ENCODE measurements around the gene RHOT2.

The RHOT2 gene

DNA sequence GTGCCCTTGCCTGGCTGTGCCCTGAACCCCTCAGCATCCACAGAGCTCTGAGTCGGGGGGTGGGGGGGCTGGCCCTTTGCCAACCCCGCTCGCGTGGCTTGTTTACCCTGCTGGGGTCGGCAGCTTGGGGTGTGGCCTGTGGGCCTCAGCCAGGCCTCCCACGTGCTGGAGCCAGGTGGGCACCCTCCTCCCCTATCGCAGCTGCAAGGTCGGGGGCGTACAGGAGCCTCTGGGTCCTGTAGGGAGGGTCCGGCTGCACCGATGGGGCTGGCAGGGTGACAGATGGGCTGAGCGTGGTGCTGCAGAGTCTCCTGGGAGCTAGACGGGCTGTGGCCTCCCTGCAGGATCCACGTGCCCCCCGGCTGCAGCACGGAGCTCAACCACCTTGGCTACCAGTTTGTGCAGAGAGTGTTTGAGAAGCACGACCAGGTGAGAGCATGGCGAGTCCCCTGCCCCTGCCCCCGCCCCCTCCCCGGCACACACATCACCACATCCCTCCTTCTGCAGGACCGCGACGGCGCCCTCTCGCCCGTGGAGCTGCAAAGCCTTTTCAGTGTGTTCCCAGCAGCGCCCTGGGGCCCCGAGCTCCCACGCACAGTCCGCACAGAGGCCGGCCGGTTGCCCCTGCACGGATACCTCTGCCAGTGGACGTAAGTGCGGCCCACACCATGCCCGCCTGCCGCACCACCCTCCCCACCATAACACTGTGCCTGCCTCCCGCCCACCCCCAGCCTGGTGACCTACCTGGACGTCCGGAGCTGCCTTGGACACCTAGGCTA lies 3.6 kb downstream of the RHOT2 start:
- ChIA-PET POLR2A (no interaction called here), CTCF (interaction anchor here (1.1 to 1.6 kb wide), 2 partner anchors 10 to 17 kb away, joined by 4 read pairs; no protein-coding TSS in a partner anchor)
- Histone ChIP-seq H3K27ac (ENCODE audit: insufficient read depth in 1 of 2, low read depth in 1 of 2, low read length in 2 of 2, poor library complexity in 1 of 2, severe bottlenecking in 2 of 2) (no peak overlapping the region), H3K4me1 (ENCODE audit: control extremely low read depth in 1 of 4, control insufficient read depth in 4 of 4, insufficient read depth in 4 of 4, low read length in 3 of 4) (peaks cover 0 to 29% (median 23%) of the 10 kb centered on the region in 4 experiments), H3K9me3 (ENCODE audit: control extremely low read depth in 1 of 5, control insufficient read depth in 4 of 5, insufficient read depth in 2 of 5, low read depth in 1 of 5, low read length in 4 of 5) (no peaks in the 10 kb centered on the region), H3K27me3 (replicated peaks in 2 of 5; ENCODE audit: control insufficient read depth in 4 of 5, insufficient read depth in 5 of 5, low read length in 4 of 5) (peaks cover 0 to 19% (median 2%) of the 10 kb centered on the region in 5 experiments), H3K36me3 (ENCODE audit: control insufficient read depth in 4 of 4, insufficient read depth in 4 of 4, low read length in 3 of 4) (peaks cover 2 to 58% (median 41%) of the 10 kb centered on the region in 4 experiments), H3K4me3 (ENCODE audit: control insufficient read depth in 1 of 7, extremely low read depth in 1 of 7, insufficient read depth in 4 of 7, low read depth in 2 of 7, low read length in 6 of 7) (no peak overlapping the region)
- DNase-seq, result no peak
- WGBS (ENCODE audit: insufficient coverage), result 93% methylated on average over 27 of the region's 40 CpGs

DNA sequence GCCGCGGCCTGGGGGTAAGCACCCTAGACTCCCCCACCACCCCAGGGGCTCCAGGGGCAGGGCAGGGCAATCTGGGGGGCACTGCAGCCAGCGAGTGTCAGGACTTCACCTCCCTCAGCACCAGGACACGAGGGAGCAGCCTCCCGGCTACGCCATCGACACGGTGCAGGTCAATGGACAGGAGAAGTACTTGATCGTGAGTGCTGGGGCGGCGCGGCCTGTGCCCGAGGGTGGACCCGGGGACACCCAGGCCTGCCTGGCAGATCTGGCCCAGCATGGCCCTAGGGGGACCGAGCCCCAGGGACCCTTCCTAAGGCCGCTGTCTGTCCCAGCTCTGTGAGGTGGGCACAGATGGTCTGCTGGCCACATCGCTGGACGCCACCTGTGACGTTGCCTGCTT lies 4.4 kb downstream of the RHOT2 start:
- peaks cover 2 to 50% (median 41%) of the 10 kb centered on the region in 4 experiments for H3K36me3 ChIP-seq (ENCODE audit: control insufficient read depth in 4 of 4, insufficient read depth in 4 of 4, low read length in 3 of 4)
- over 99% methylated on average over 16 of the region's 19 CpGs for WGBS (ENCODE audit: insufficient coverage)
- peaks cover 0 to 27% (median 2%) of the 10 kb centered on the region in 5 experiments for H3K27me3 ChIP-seq (replicated peaks in 2 of 5; ENCODE audit: control insufficient read depth in 4 of 5, insufficient read depth in 5 of 5, low read length in 4 of 5)
- H3K4me1 ChIP-seq (ENCODE audit: control extremely low read depth in 1 of 4, control insufficient read depth in 4 of 4, insufficient read depth in 4 of 4, low read length in 3 of 4), result peaks cover 0 to 26% (median 21%) of the 10 kb centered on the region in 4 experiments
- H3K9me3 ChIP-seq (ENCODE audit: control extremely low read depth in 1 of 5, control insufficient read depth in 4 of 5, insufficient read depth in 2 of 5, low read depth in 1 of 5, low read length in 4 of 5), result no peaks in the 10 kb centered on the region
- POLR2A ChIA-PET, result no interaction called here
- no peak overlapping the region for H3K27ac ChIP-seq (ENCODE audit: insufficient read depth in 1 of 2, low read depth in 1 of 2, low read length in 2 of 2, poor library complexity in 1 of 2, severe bottlenecking in 2 of 2)
- no peak for DNase-seq
- CTCF ChIA-PET, result interaction anchor here (1.6 kb wide), 1 partner anchor 16 kb away, joined by 4 read pairs; no protein-coding TSS in a partner anchor
- H3K4me3 ChIP-seq (ENCODE audit: control insufficient read depth in 1 of 7, extremely low read depth in 1 of 7, insufficient read depth in 4 of 7, low read depth in 2 of 7, low read length in 6 of 7), result no peak overlapping the region

DNA sequence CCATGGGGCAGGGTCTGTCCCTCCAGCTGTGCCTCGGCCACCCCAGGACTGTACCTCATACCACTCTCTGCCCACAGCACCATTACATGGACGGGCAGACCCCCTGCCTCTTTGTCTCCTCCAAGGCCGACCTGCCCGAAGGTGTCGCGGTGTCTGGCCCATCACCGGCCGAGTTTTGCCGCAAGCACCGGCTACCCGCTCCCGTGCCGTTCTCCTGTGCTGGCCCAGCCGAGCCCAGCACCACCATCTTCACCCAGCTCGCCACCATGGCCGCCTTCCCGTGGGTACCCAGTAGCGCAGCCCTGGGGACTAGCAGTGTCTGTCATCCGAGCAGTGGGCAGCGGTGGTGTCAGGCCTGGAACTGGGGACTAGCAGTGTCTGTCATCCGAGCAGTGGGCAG lies 4.9 kb downstream of the RHOT2 start:
- Histone ChIP-seq H3K4me3 (ENCODE audit: control insufficient read depth in 1 of 7, extremely low read depth in 1 of 7, insufficient read depth in 4 of 7, low read depth in 2 of 7, low read length in 6 of 7) (no peak overlapping the region), H3K36me3 (ENCODE audit: control insufficient read depth in 4 of 4, insufficient read depth in 4 of 4, low read length in 3 of 4) (peaks cover 2 to 50% (median 40%) of the 10 kb centered on the region in 4 experiments), H3K27me3 (replicated peaks in 2 of 5; ENCODE audit: control insufficient read depth in 4 of 5, insufficient read depth in 5 of 5, low read length in 4 of 5) (peaks cover 0 to 32% (median 2%) of the 10 kb centered on the region in 5 experiments), H3K4me1 (ENCODE audit: control extremely low read depth in 1 of 4, control insufficient read depth in 4 of 4, insufficient read depth in 4 of 4, low read length in 3 of 4) (peaks cover 0 to 22% (median 19%) of the 10 kb centered on the region in 4 experiments), H3K9me3 (ENCODE audit: control extremely low read depth in 1 of 5, control insufficient read depth in 4 of 5, insufficient read depth in 2 of 5, low read depth in 1 of 5, low read length in 4 of 5) (no peaks in the 10 kb centered on the region), H3K27ac (ENCODE audit: insufficient read depth in 1 of 2, low read depth in 1 of 2, low read length in 2 of 2, poor library complexity in 1 of 2, severe bottlenecking in 2 of 2) (no peak overlapping the region)
- WGBS (ENCODE audit: insufficient coverage), result 96% methylated on average over 19 of the region's 21 CpGs
- POLR2A ChIA-PET, result no interaction called here
- no peak for DNase-seq
- CTCF ChIA-PET, result interaction anchor here (1.0 kb wide), 1 partner anchor 11 kb away, joined by 4 read pairs; the partner anchor contains the start of gene JMJD8

DNA sequence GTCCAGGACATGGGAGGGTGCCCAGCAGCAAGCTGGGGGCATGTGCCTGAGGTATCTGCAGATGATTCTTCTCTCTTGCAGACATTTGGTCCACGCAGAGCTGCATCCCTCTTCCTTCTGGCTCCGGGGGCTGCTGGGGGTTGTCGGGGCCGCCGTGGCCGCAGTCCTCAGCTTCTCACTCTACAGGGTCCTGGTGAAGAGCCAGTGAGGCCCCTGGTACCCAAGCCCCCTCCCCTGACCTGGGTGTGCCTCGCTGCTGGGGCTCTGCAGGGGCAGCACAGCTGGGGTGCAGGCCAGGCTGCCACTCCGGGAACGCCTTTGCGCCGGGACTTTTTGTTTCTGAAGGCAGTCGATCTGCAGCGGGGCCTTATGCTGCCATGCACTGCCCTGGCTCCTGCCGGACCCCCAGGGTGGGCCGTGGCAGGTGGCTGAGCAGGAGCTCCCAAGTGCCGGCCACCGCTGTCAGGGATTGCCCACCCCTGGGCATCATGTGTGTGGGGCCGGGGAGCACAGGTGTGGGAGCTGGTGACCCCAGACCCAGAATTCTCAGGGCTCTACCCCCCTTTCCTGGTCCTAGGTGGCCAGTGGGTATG lies 5.6 kb downstream of the RHOT2 start:
- H3K27ac ChIP-seq (ENCODE audit: insufficient read depth in 1 of 2, low read depth in 1 of 2, low read length in 2 of 2, poor library complexity in 1 of 2, severe bottlenecking in 2 of 2), result no peak overlapping the region
- ChIA-PET POLR2A (no interaction called here), CTCF (interaction anchor here (0.8 to 1.0 kb wide), 2 partner anchors 10 to 79 kb away, joined by 3 to 4 read pairs; partner anchors contain the start of gene JMJD8)
- H3K36me3 ChIP-seq (ENCODE audit: control insufficient read depth in 4 of 4, insufficient read depth in 4 of 4, low read length in 3 of 4), result peaks cover 2 to 50% (median 40%) of the 10 kb centered on the region in 4 experiments
- peaks cover 0 to 32% (median 2%) of the 10 kb centered on the region in 5 experiments for H3K27me3 ChIP-seq (replicated peaks in 2 of 5; ENCODE audit: control insufficient read depth in 4 of 5, insufficient read depth in 5 of 5, low read length in 4 of 5)
- 93% methylated on average over 18 of the region's 18 CpGs for WGBS (ENCODE audit: insufficient coverage)
- H3K9me3 ChIP-seq (ENCODE audit: control extremely low read depth in 1 of 5, control insufficient read depth in 4 of 5, insufficient read depth in 2 of 5, low read depth in 1 of 5, low read length in 4 of 5), result no peaks in the 10 kb centered on the region
- no peak overlapping the region for H3K4me3 ChIP-seq (ENCODE audit: control insufficient read depth in 1 of 7, extremely low read depth in 1 of 7, insufficient read depth in 4 of 7, low read depth in 2 of 7, low read length in 6 of 7)
- peaks cover 0 to 19% (median 17%) of the 10 kb centered on the region in 4 experiments for H3K4me1 ChIP-seq (ENCODE audit: control extremely low read depth in 1 of 4, control insufficient read depth in 4 of 4, insufficient read depth in 4 of 4, low read length in 3 of 4)
- no peak for DNase-seq

- peaks cover 2 to 49% (median 40%) of the 10 kb centered on the region in 4 experiments for H3K36me3 ChIP-seq (ENCODE audit: control insufficient read depth in 4 of 4, insufficient read depth in 4 of 4, low read length in 3 of 4)
- ChIA-PET POLR2A (no interaction called here), CTCF (interaction anchor here (0.8 kb wide), 1 partner anchor 78 kb away, joined by 3 read pairs; no protein-coding TSS in a partner anchor)
- DNase-seq, result no peak
- H3K9me3 ChIP-seq (ENCODE audit: control extremely low read depth in 1 of 5, control insufficient read depth in 4 of 5, insufficient read depth in 2 of 5, low read depth in 1 of 5, low read length in 4 of 5), result no peaks in the 10 kb centered on the region
- 95% methylated on average over 19 of the region's 22 CpGs for WGBS (ENCODE audit: insufficient coverage)
- peaks cover 0 to 32% (median 2%) of the 10 kb centered on the region in 5 experiments for H3K27me3 ChIP-seq (replicated peaks in 2 of 5; ENCODE audit: control insufficient read depth in 4 of 5, insufficient read depth in 5 of 5, low read length in 4 of 5)
- H3K4me3 ChIP-seq (ENCODE audit: control insufficient read depth in 1 of 7, extremely low read depth in 1 of 7, insufficient read depth in 4 of 7, low read depth in 2 of 7, low read length in 6 of 7), result no peak overlapping the region
- H3K4me1 ChIP-seq (ENCODE audit: control extremely low read depth in 1 of 4, control insufficient read depth in 4 of 4, insufficient read depth in 4 of 4, low read length in 3 of 4), result peaks cover 0 to 17% (median 14%) of the 10 kb centered on the region in 4 experiments
- H3K27ac ChIP-seq (ENCODE audit: insufficient read depth in 1 of 2, low read depth in 1 of 2, low read length in 2 of 2, poor library complexity in 1 of 2, severe bottlenecking in 2 of 2), result no peak overlapping the region
These were observed 6.4 kb downstream of the RHOT2 start for GRCh38 chr16:674214-674881.

- Histone ChIP-seq H3K4me1 (ENCODE audit: control extremely low read depth in 1 of 4, control insufficient read depth in 4 of 4, insufficient read depth in 4 of 4, low read length in 3 of 4) (peaks cover 0 to 20% (median 15%) of the 10 kb centered on the region in 4 experiments), H3K27ac (ENCODE audit: insufficient read depth in 1 of 2, low read depth in 1 of 2, low read length in 2 of 2, poor library complexity in 1 of 2, severe bottlenecking in 2 of 2) (no peak within 1 kb of the TSS), H3K9me3 (ENCODE audit: control extremely low read depth in 1 of 5, control insufficient read depth in 4 of 5, insufficient read depth in 2 of 5, low read depth in 1 of 5, low read length in 4 of 5) (no peaks in the 10 kb centered on the region), H3K4me3 (ENCODE audit: control insufficient read depth in 1 of 7, extremely low read depth in 1 of 7, insufficient read depth in 4 of 7, low read depth in 2 of 7, low read length in 6 of 7) (peak within 1 kb of the TSS in 4 of 7 experiments; percentile 36 to 64 (median 42)), H3K36me3 (ENCODE audit: control insufficient read depth in 4 of 4, insufficient read depth in 4 of 4, low read length in 3 of 4) (peaks cover 2 to 40% (median 34%) of the 10 kb centered on the region in 4 experiments), H3K27me3 (replicated peaks in 2 of 5; ENCODE audit: control insufficient read depth in 4 of 5, insufficient read depth in 5 of 5, low read length in 4 of 5) (peaks cover 0 to 32% (median 2%) of the 10 kb centered on the region in 5 experiments)
- POLR2A ChIA-PET, result no interaction called here
- DNase-seq, result peak in 2 of 3 donors; percentile 42 to 43
- WGBS (ENCODE audit: insufficient coverage), result 8% methylated on average over 62 of the region's 73 CpGs
- CTCF ChIA-PET, result interaction anchor here (1.0 to 1.4 kb wide), 2 partner anchors 8 to 14 kb away, joined by 5 to 6 read pairs; partner anchors contain the start of gene RHOT2
These were observed 7.3 kb downstream of the RHOT2 start, which contains the start of gene RHBDL1 for GRCh38 chr16:674968-675883. Gene RHBDL1, plus strand, starts transcription at chr16:675671. Its CDS starts 120 bp downstream, at chr16:675791.
